ENCODE measurements around the gene ITPK1.

Gene ITPK1

GRCh38 chr14:93033084-93033982 lies 82.4 kb downstream of the ITPK1 start:
- DNase-seq (no peak), ATAC-seq (ENCODE audit: insufficient read depth, low read depth) (no peak)
- Histone ChIP-seq H3K4me1 (ENCODE audit: insufficient read depth, low read length) (no peaks in the 10 kb centered on the region), H2AFZ (ENCODE audit: low read depth, low read length) (no peak overlapping the region), H3K36me3 (ENCODE audit: insufficient read depth, low read length) (peaks cover 3% of the 10 kb centered on the region; the same call in 1 of the 2 replicates), H3K9ac (ENCODE audit: low read depth, low read length) (no peak overlapping the region), H3K9me3 (ENCODE audit: insufficient read depth, low read length, severe bottlenecking) (no peaks in the 10 kb centered on the region), H3K4me2 (ENCODE audit: insufficient read depth, low read length) (no peak overlapping the region), H3K27ac (ENCODE audit: low read length) (no peak overlapping the region), H3K79me2 (ENCODE audit: insufficient read depth, low read length) (peaks cover 5% of the 10 kb centered on the region; the same call in 1 of the 2 replicates), H3K27me3 (ENCODE audit: insufficient read depth, low read length, poor library complexity) (no peaks in the 10 kb centered on the region), H3K4me3 (ENCODE audit: low read depth in 1 of 2, low read length in 2 of 2) (no peak overlapping the region), H4K20me1 (ENCODE audit: insufficient read depth, low read length) (peaks cover 61% of the 10 kb centered on the region)
- no peak for TF ChIP-seq EZH2 (IDR thresholded peaks at IDR 0.05; ENCODE audit: borderline replicate concordance, low read depth, low read length, severe bottlenecking)
- no peak for TF ChIP-seq CTCF (IDR thresholded peaks at IDR 0.05; ENCODE audit: borderline replicate concordance, extremely low read depth, low read length, poor library complexity, severe bottlenecking)

GRCh38 chr14:93032421-93032936 lies 83.2 kb downstream of the ITPK1 start:
- ATAC-seq (ENCODE audit: insufficient read depth, low read depth) (no peak), DNase-seq (no peak)
- H2AFZ ChIP-seq (ENCODE audit: low read depth, low read length) = no peak overlapping the region
- peaks cover 5% of the 10 kb centered on the region; the same call in 1 of the 2 replicates for H3K79me2 ChIP-seq (ENCODE audit: insufficient read depth, low read length)
- H3K9me3 ChIP-seq (ENCODE audit: insufficient read depth, low read length, severe bottlenecking) = no peaks in the 10 kb centered on the region
- H3K4me3 ChIP-seq (ENCODE audit: low read depth in 1 of 2, low read length in 2 of 2) = no peak overlapping the region
- no peaks in the 10 kb centered on the region for H3K4me1 ChIP-seq (ENCODE audit: insufficient read depth, low read length)
- peaks cover 65% of the 10 kb centered on the region for H4K20me1 ChIP-seq (ENCODE audit: insufficient read depth, low read length)
- H3K36me3 ChIP-seq (ENCODE audit: insufficient read depth, low read length) = peaks cover 3% of the 10 kb centered on the region; the same call in 1 of the 2 replicates
- H3K4me2 ChIP-seq (ENCODE audit: insufficient read depth, low read length) = no peak overlapping the region
- no peaks in the 10 kb centered on the region for H3K27me3 ChIP-seq (ENCODE audit: insufficient read depth, low read length, poor library complexity)
- H3K9ac ChIP-seq (ENCODE audit: low read depth, low read length) = no peak overlapping the region
- H3K27ac ChIP-seq (ENCODE audit: low read length) = no peak overlapping the region
- TF ChIP-seq EZH2 (IDR thresholded peaks at IDR 0.05; ENCODE audit: borderline replicate concordance, low read depth, low read length, severe bottlenecking) = no peak
- TF ChIP-seq CTCF (IDR thresholded peaks at IDR 0.05; ENCODE audit: borderline replicate concordance, extremely low read depth, low read length, poor library complexity, severe bottlenecking) = no peak

DNA sequence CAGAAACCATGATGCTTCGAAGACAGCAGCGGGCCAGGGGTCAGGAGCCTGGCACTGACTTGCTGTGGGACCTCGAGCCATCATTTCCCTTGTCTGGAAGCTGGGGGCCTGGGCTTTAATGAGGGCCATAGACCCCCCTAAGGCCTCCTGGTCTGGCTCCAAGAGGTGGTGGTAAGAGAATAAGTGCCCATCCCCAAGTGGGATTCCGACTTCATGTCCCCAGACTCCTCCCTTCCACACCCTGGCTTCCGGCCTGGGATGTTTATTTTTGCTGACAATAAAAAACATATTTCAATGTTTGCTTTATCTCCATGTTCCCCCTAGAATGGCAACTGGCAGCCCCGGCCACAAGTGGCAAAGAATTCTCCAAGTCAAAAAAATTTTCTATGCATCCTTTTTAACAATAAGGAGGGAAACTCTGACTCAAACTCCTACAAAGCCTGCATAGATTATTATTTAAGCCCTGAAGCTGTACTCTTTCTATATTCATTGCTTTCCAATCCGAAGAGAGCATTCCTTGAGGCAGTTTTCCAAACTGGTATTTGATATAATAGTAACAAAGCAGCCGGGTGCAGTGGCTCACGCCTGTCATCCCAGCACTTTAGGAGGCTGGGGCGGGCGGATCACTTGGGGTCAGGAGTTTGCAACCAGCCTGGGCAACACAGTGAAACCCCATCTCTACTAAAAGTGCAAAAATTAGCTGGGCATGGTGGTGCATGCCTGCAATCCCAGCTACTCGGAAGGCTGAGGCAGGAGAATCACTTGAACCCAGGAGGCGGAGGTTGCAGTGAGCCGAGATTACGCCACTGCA lies 84.0 kb downstream of the ITPK1 start:
- no peaks in the 10 kb centered on the region for H3K27me3 ChIP-seq (ENCODE audit: insufficient read depth, low read length, poor library complexity)
- no peak for TF ChIP-seq EZH2 (IDR thresholded peaks at IDR 0.05; ENCODE audit: borderline replicate concordance, low read depth, low read length, severe bottlenecking)
- TF ChIP-seq CTCF (IDR thresholded peaks at IDR 0.05; ENCODE audit: borderline replicate concordance, extremely low read depth, low read length, poor library complexity, severe bottlenecking) = no peak
- no peak overlapping the region for H3K9ac ChIP-seq (ENCODE audit: low read depth, low read length)

More for the DNA sequence above, 84.0 kb downstream of the ITPK1 start:
- Histone ChIP-seq H4K20me1 (ENCODE audit: insufficient read depth, low read length) (peaks cover 64% of the 10 kb centered on the region), H3K4me1 (ENCODE audit: insufficient read depth, low read length) (no peaks in the 10 kb centered on the region), H2AFZ (ENCODE audit: low read depth, low read length) (no peak overlapping the region), H3K79me2 (ENCODE audit: insufficient read depth, low read length) (peaks cover 5% of the 10 kb centered on the region; the same call in 1 of the 2 replicates), H3K9me3 (ENCODE audit: insufficient read depth, low read length, severe bottlenecking) (no peaks in the 10 kb centered on the region), H3K27ac (ENCODE audit: low read length) (no peak overlapping the region), H3K36me3 (ENCODE audit: insufficient read depth, low read length) (peaks cover 3% of the 10 kb centered on the region; the same call in 1 of the 2 replicates), H3K4me3 (ENCODE audit: low read depth in 1 of 2, low read length in 2 of 2) (no peak overlapping the region), H3K4me2 (ENCODE audit: insufficient read depth, low read length) (no peak overlapping the region)
- ATAC-seq (ENCODE audit: insufficient read depth, low read depth) = no peak
- DNase-seq = no peak

Data from DND-41 (cell line).